Tibial nerve (tissue), 4 donors: Measurements from ENCODE around the gene YLPM1. TPM values are rescaled to one million over a fixed set of nuclear protein-coding genes. Genes with fewer than 3 reads are reported as not detected.

Source experiments
- DNase-seq, 2 donors: peaks; one replicate each; pipeline ENCODE4 v3.0.0-alpha.2; 2019; ENCODE audit warnings: low spot score in 2 of 2
- H3K27ac ChIP-seq, 4 donors: fragments of 200-600 bp; sonication (generic) in 3 of 4; one replicate each; pipeline ENCODE4 v1.5.1; 2017 to 2019; ENCODE audit warnings: mild to moderate bottlenecking in 1 of 4
- H3K27me3 ChIP-seq, 2 donors: fragments of 200-600 bp; sonication (generic) in 1 of 2; one replicate each; pipeline versions ENCODE4 v1.5.1 to v1.6.0; 2017 to 2019
- H3K36me3 ChIP-seq, 3 donors: fragments of 200-600 bp; sonication (generic); one replicate each; pipeline ENCODE4 v1.5.1; 2018 to 2019
- H3K4me1 ChIP-seq, 4 donors: fragments of 200-600 bp; sonication (generic) in 3 of 4; one replicate each; pipeline ENCODE4 v1.5.1; 2017 to 2019
- H3K4me3 ChIP-seq, 4 donors: fragments of 200-600 bp; sonication (generic) in 3 of 4; one replicate each; pipeline ENCODE4 v1.5.1; 2017 to 2019; ENCODE audit warnings: mild to moderate bottlenecking in 1 of 4, moderate library complexity in 1 of 4
- H3K9me3 ChIP-seq, 4 donors: fragments of 200-600 bp; sonication (generic) in 3 of 4; one replicate each; pipeline ENCODE4 v1.5.1; 2017 to 2019
- CTCF ChIP-seq, 5 experiments: fragments of 200-600 bp in 3 of 5; fragments of 450-650 bp in 2 of 5; sonication (generic) in 3 of 5; IDR thresholded peaks; one replicate each; pipeline ENCODE4 v1.5.1; 2016 to 2019; ENCODE audit warnings: antibody characterized with exemption in 5 of 5, mild to moderate bottlenecking in 3 of 5, moderate library complexity in 2 of 5
- EP300 ChIP-seq, 2 donors: sonication (generic); formaldehyde crosslinking; IDR thresholded peaks; one replicate each; pipeline ENCODE4 v1.6.1; 2017; ENCODE audit warnings: antibody characterized with exemption in 2 of 2, mild to moderate bottlenecking in 1 of 2
- POLR2A ChIP-seq, 2 donors: fragments of 450-650 bp; IDR thresholded peaks; one replicate each; pipeline ENCODE4 v1.6.1; 2017; ENCODE audit warnings: antibody characterized with exemption in 2 of 2, mild to moderate bottlenecking in 2 of 2, moderate library complexity in 2 of 2
- WGBS, 2 donors: methylation state at CpG; one replicate each; pipeline ENCODE4 v1.1.5; 2018; 5-methylcytosine and 5-hydroxymethylcytosine counted together
- total RNA-seq, 4 donors: library from RNA; depleted of rRNA; stranded (reverse); fragments of >200 nt; gene quantifications; one replicate each; pipeline ENCODE4 v1.1.0, GENCODE V29; 2016

Gene YLPM1
- total RNA-seq = 10 to 100 TPM; 66.9 to 76.6 (median 72.1) TPM

GRCh38 chr14:74762917-74763802, at the start of gene YLPM1:
Gene YLPM1, plus strand, starts transcription at chr14:74763316. Its CDS starts 174 bp downstream, at chr14:74763490.
- Histone ChIP-seq H3K27me3 (no peaks in the 10 kb centered on the region), H3K27ac (peak within 1 kb of the TSS; percentile 79 to 91 (median 85)), H3K4me3 (peak within 1 kb of the TSS; percentile 70 to 100 (median 86)), H3K36me3 (no peaks in the 10 kb centered on the region), H3K9me3 (no peaks in the 10 kb centered on the region), H3K4me1 (peaks cover 0 to 49% (median 26%) of the 10 kb centered on the region in 4 donors)
- WGBS, 2 donors = 0 to 1% methylated on average over 39 to 55 of the region's 76 CpGs
- DNase-seq = peak; percentile 73 to 84
- peak; percentile 60 to 78 for TF ChIP-seq POLR2A (IDR thresholded peaks at IDR 0.05)
- peak; percentile 34 to 94 for TF ChIP-seq EP300 (IDR thresholded peaks at IDR 0.05)
- peak; percentile 40 to 79 (median 50) for TF ChIP-seq CTCF (IDR thresholded peaks at IDR 0.05)

- TF ChIP-seq POLR2A (IDR thresholded peaks at IDR 0.05) (no peak), CTCF (IDR thresholded peaks at IDR 0.05) (no peak), EP300 (IDR thresholded peaks at IDR 0.05) (no peak)
- WGBS, 2 donors = 12 to 13% methylated on average over 6 of the region's 6 CpGs
- DNase-seq = no peak
Observed at GRCh38 chr14:74713395-74713735, 49.8 kb upstream of the YLPM1 start.

GRCh38 chr14:74720526-74720925, 42.6 kb upstream of the YLPM1 start:
- H3K27ac ChIP-seq = no peak overlapping the region
- no peak for TF ChIP-seq EP300 (IDR thresholded peaks at IDR 0.05)
- no peak for TF ChIP-seq CTCF (IDR thresholded peaks at IDR 0.05)
- no peak for TF ChIP-seq POLR2A (IDR thresholded peaks at IDR 0.05)
- DNase-seq = no peak
- no peak overlapping the region for H3K4me3 ChIP-seq
- no peaks in the 10 kb centered on the region for H3K4me1 ChIP-seq
- no peaks in the 10 kb centered on the region for H3K9me3 ChIP-seq
- no peaks in the 10 kb centered on the region for H3K27me3 ChIP-seq
- peaks cover 0 to 97% (median 5%) of the 10 kb centered on the region in 3 donors for H3K36me3 ChIP-seq

More at GRCh38 chr14:74713395-74713735, 49.8 kb upstream of the YLPM1 start:
- peak overlapping the region; percentile 53 to 83 (median 75) for H3K4me3 ChIP-seq
- H3K4me1 ChIP-seq = peaks cover 3 to 52% (median 13%) of the 10 kb centered on the region in 4 donors
- H3K27ac ChIP-seq = peak overlapping the region; percentile 79 to 94 (median 86)
- no peaks in the 10 kb centered on the region for H3K27me3 ChIP-seq
- no peaks in the 10 kb centered on the region for H3K9me3 ChIP-seq
- H3K36me3 ChIP-seq = peaks cover 0 to 36% (median 5%) of the 10 kb centered on the region in 3 donors

- no peaks in the 10 kb centered on the region for H3K9me3 ChIP-seq
- no peak overlapping the region for H3K4me3 ChIP-seq
- H3K36me3 ChIP-seq = peaks cover 3 to 80% (median 7%) of the 10 kb centered on the region in 3 donors
- H3K4me1 ChIP-seq = no peaks in the 10 kb centered on the region
- DNase-seq = no peak
- no peak for TF ChIP-seq EP300 (IDR thresholded peaks at IDR 0.05)
- no peak for TF ChIP-seq CTCF (IDR thresholded peaks at IDR 0.05)
- TF ChIP-seq POLR2A (IDR thresholded peaks at IDR 0.05) = no peak
- H3K27me3 ChIP-seq = no peaks in the 10 kb centered on the region
- 91 to 96% methylated on average over 3 of the region's 3 CpGs for WGBS, 2 donors
- no peak overlapping the region for H3K27ac ChIP-seq
Observed at GRCh38 chr14:74723134-74723533, 40.0 kb upstream of the YLPM1 start.

GRCh38 chr14:74732387-74732786, 30.7 kb upstream of the YLPM1 start:
- H3K4me3 ChIP-seq = no peak overlapping the region
- H3K27me3 ChIP-seq = no peaks in the 10 kb centered on the region
- no peak for DNase-seq
- H3K4me1 ChIP-seq = no peaks in the 10 kb centered on the region
- H3K36me3 ChIP-seq = peaks cover 0 to 65% (median 0%) of the 10 kb centered on the region in 3 donors
- H3K9me3 ChIP-seq = no peaks in the 10 kb centered on the region
- H3K27ac ChIP-seq = no peak overlapping the region
- 87 to 96% methylated on average over 2 of the region's 2 CpGs for WGBS, 2 donors
- TF ChIP-seq CTCF (IDR thresholded peaks at IDR 0.05) (no peak), POLR2A (IDR thresholded peaks at IDR 0.05) (no peak), EP300 (IDR thresholded peaks at IDR 0.05) (no peak)
